Activated CD4-positive, alpha-beta T cell treated with anti-CD3 and anti-CD28 coated beads, Interleukin-2, Interleukin-4, amounts not matched to agents 100 ng/mL and 50 ng/mL, durations not matched to agents 16 hours and 8 hours (primary cell): Measurements from ENCODE around the gene NOS1AP.
"Not testable (repeated sequence)": the region's sequence is repeated elsewhere in the genome, so short reads cannot be mapped to it uniquely, and the experiment has no call there.

Experiments used
- DNase-seq: peaks from one replicate; pipeline ENCODE4 v3.0.0-alpha.2; 2020; ENCODE audit warnings: low spot score

Gene NOS1AP

GRCh38 chr1:162336621-162337285, 267.3 kb downstream of the NOS1AP start:
- DNase-seq = no peak

- DNase-seq = no peak
Observed at GRCh38 chr1:162342452-162342983, 273.0 kb downstream of the NOS1AP start.

- DNase-seq = no peak
Observed at GRCh38 chr1:162343470-162343869, 274.0 kb downstream of the NOS1AP start.

GRCh38 chr1:162347281-162347680, 277.8 kb downstream of the NOS1AP start:
- no peak for DNase-seq

- DNase-seq = no peak
Observed at GRCh38 chr1:162349635-162350330, 280.3 kb downstream of the NOS1AP start.

- no peak for DNase-seq
Observed at GRCh38 chr1:162351246-162351842, 281.9 kb downstream of the NOS1AP start.

GRCh38 chr1:162351874-162352273, 282.4 kb downstream of the NOS1AP start:
- DNase-seq = not testable (repeated sequence)

GRCh38 chr1:162353078-162353477, 283.6 kb downstream of the NOS1AP start:
- no peak for DNase-seq

GRCh38 chr1:162353702-162354101, 284.2 kb downstream of the NOS1AP start:
- DNase-seq = no peak

GRCh38 chr1:162357681-162358266, 288.3 kb downstream of the NOS1AP start:
- DNase-seq = peak; percentile 19

- no peak for DNase-seq
Observed at GRCh38 chr1:162358928-162359327, 289.4 kb downstream of the NOS1AP start.

- no peak for DNase-seq
Observed at GRCh38 chr1:162359523-162360236, 290.2 kb downstream of the NOS1AP start.

GRCh38 chr1:162360237-162360873, 290.9 kb downstream of the NOS1AP start:
- DNase-seq = no peak

GRCh38 chr1:162360874-162361260, 291.4 kb downstream of the NOS1AP start:
- DNase-seq = no peak

GRCh38 chr1:162361349-162361748, 291.9 kb downstream of the NOS1AP start:
- DNase-seq = no peak

GRCh38 chr1:162363823-162364222, 294.3 kb downstream of the NOS1AP start:
- DNase-seq = no peak

- no peak for DNase-seq
Observed at GRCh38 chr1:162364498-162364897, 295.0 kb downstream of the NOS1AP start.

- DNase-seq = no peak
Observed at GRCh38 chr1:162365284-162366020, 296.0 kb downstream of the NOS1AP start.

- DNase-seq = no peak
Observed at GRCh38 chr1:162366149-162366548, 296.7 kb downstream of the NOS1AP start.

GRCh38 chr1:162366671-162367070, 297.2 kb downstream of the NOS1AP start:
- no peak for DNase-seq

GRCh38 chr1:162367073-162367472, 297.6 kb downstream of the NOS1AP start:
- no peak for DNase-seq
